GM12878 (cell line): Measurements from ENCODE around the gene USB1. TPM values are rescaled to one million over a fixed set of nuclear protein-coding genes. Genes with fewer than 3 reads are reported as not detected.

Experiments used
- ATAC-seq: fragments of 200-7000 bp; cut with Tn5 transposase; 3 replicates; pipeline ENCODE4 v1.9.1; 2020; ENCODE audit warnings: mild to moderate bottlenecking, moderate library complexity
- BruUV-seq: library from RNA; stranded (reverse); fragments of 400-500 nt; replicated peaks from 2 replicates; lab custom pipeline; 2021; lab: Mats Ljungman, UMichigan
- CTCF ChIA-PET: fragments of 300-600 bp; sonication (Branson Sonifier 250); formaldehyde crosslinking; extraction: SDS; loops from one replicate; lab custom pipeline; 2021; ENCODE audit warnings: inconsistent platforms; lab: Yijun Ruan, JAX
- POLR2A ChIA-PET: fragments of 350-600 bp; formaldehyde crosslinking; extraction: SDS; loops from one replicate; lab custom pipeline; 2021; ENCODE audit warnings: inconsistent platforms; lab: Charles Lee
- RAD21 ChIA-PET: fragments of 300-600 bp; sonication (Branson Sonifier 250); formaldehyde crosslinking; loops from one replicate; lab custom pipeline; 2023; ENCODE audit warnings: antibody characterized with exemption; ENCODE audit not compliant: unreplicated experiment; lab: Charles Lee
- SMC1A ChIA-PET: fragments of 300-600 bp; sonication (Branson Sonifier 250); formaldehyde crosslinking; loops from one replicate; lab custom pipeline; 2023; ENCODE audit not compliant: unreplicated experiment, uncharacterized antibody; lab: Charles Lee
- DNase-seq: peaks from one replicate; pipeline ENCODE4 v3.0.0-alpha.2; 2011; ENCODE audit warnings: low read depth, low spot score
- FAIRE-seq: peaks from 3 replicates; lab custom pipeline; 2011; peaks lifted over from hg19 to GRCh38; lab: Jason Lieb, UNC
- H2AFZ ChIP-seq: 2 replicates; pipeline ENCODE4 v1.6.0; 2011; ENCODE audit warnings: low read depth, low read length, control low read depth; ENCODE audit not compliant: control insufficient read depth
- H3K27ac ChIP-seq: 2 replicates; pipeline ENCODE4 v1.5.1; 2011; ENCODE audit warnings: control low read depth; ENCODE audit not compliant: control insufficient read depth, insufficient read depth
- H3K27me3 ChIP-seq, 2 experiments: replicated peaks in 1 of 2; 2 replicates each; pipeline versions ENCODE4 v1.6.0 to v1.6.1; 2011; ENCODE audit warnings: low read length in 1 of 2; ENCODE audit not compliant: control insufficient read depth in 2 of 2, insufficient read depth in 2 of 2
- H3K36me3 ChIP-seq, 2 experiments: 2 replicates each; pipeline ENCODE4 v1.5.1; 2011; ENCODE audit warnings: low read length in 1 of 2; ENCODE audit not compliant: control insufficient read depth in 2 of 2, insufficient read depth in 2 of 2
- H3K4me1 ChIP-seq: 2 replicates; pipeline ENCODE4 v1.6.1; 2011; ENCODE audit warnings: mild to moderate bottlenecking, low read length, moderate library complexity, mixed read lengths; ENCODE audit not compliant: control insufficient read depth, insufficient read depth
- H3K4me2 ChIP-seq: 2 replicates; pipeline ENCODE4 v1.6.0; 2011; ENCODE audit warnings: control low read depth; ENCODE audit not compliant: control insufficient read depth, insufficient read depth
- H3K4me3 ChIP-seq: fragments of 200-600 bp; sonication (generic); 2 replicates; pipeline ENCODE4 v1.5.1; 2016
- H3K79me2 ChIP-seq: 2 replicates; pipeline ENCODE4 v1.6.0; 2011; ENCODE audit warnings: low read length; ENCODE audit not compliant: control insufficient read depth, insufficient read depth
- H3K9ac ChIP-seq: 2 replicates; pipeline ENCODE4 v1.8.0; 2011; ENCODE audit warnings: low read length, control low read depth, mixed read lengths; ENCODE audit not compliant: control insufficient read depth, insufficient read depth
- H3K9me3 ChIP-seq: replicated peaks from 3 replicates; pipeline ENCODE4 v1.5.1; 2011; ENCODE audit warnings: mild to moderate bottlenecking, low read length; ENCODE audit not compliant: control insufficient read depth, insufficient read depth
- H4K20me1 ChIP-seq: 2 replicates; pipeline ENCODE4 v1.6.0; 2011; ENCODE audit not compliant: control insufficient read depth, insufficient read depth
- ATF2 ChIP-seq: IDR thresholded peaks from 2 replicates; pipeline ENCODE4 v1.6.1; 2012; ENCODE audit warnings: low read length, inconsistent platforms
- BMI1 ChIP-seq: fragments of 450-650 bp; IDR thresholded peaks from 2 replicates; pipeline ENCODE4 v1.6.1; 2016; ENCODE audit warnings: mild to moderate bottlenecking, moderate library complexity, borderline replicate concordance
- CBFB ChIP-seq: IDR thresholded peaks from 2 replicates; pipeline ENCODE4 v1.6.1; 2016; ENCODE audit warnings: antibody characterized with exemption, low read depth
- EP300 ChIP-seq, 2 experiments: fragments of 150-350 bp in 1 of 2; IDR thresholded peaks; 2 replicates each; pipeline ENCODE4 v1.6.1; 2011 to 2012; ENCODE audit warnings: low read depth in 2 of 2, low read length in 2 of 2, borderline replicate concordance in 1 of 2, improper control_type of control experiment in 1 of 2, inconsistent platforms in 1 of 2; ENCODE audit not compliant: control insufficient read depth in 1 of 2
- HDAC6 ChIP-seq: fragments of 200-600 bp; sonication (generic); IDR thresholded peaks from one replicate; pipeline ENCODE4 v1.8.0; 2017; ENCODE audit warnings: antibody characterized with exemption; ENCODE audit not compliant: unreplicated experiment
- HDGF ChIP-seq: fragments of 450-650 bp; IDR thresholded peaks from 2 replicates; pipeline ENCODE4 v1.6.1; 2016; ENCODE audit warnings: antibody characterized with exemption
- KAT2A ChIP-seq: conservative IDR thresholded peaks from 2 replicates; pipeline ENCODE4 v1.6.1; 2011; ENCODE audit warnings: low read depth, low read length; ENCODE audit not compliant: control insufficient read depth
- NBN ChIP-seq: fragments of 450-650 bp; IDR thresholded peaks from 2 replicates; pipeline ENCODE4 v1.6.1; 2016
- NR2C1 ChIP-seq: fragments of 450-650 bp; IDR thresholded peaks from 2 replicates; pipeline ENCODE4 v1.6.1; 2017; ENCODE audit warnings: antibody characterized with exemption, mild to moderate bottlenecking, moderate library complexity
- NRF1 ChIP-seq: conservative IDR thresholded peaks from 2 replicates; pipeline ENCODE4 v1.6.1; 2011; ENCODE audit warnings: mild to moderate bottlenecking, low read depth, low read length, improper control_type of control experiment
- PAX8 ChIP-seq: fragments of 450-650 bp; IDR thresholded peaks from 2 replicates; pipeline ENCODE4 v1.6.1; 2017; ENCODE audit warnings: mild to moderate bottlenecking, moderate library complexity
- PML ChIP-seq: IDR thresholded peaks from 2 replicates; pipeline ENCODE4 v1.6.1; 2012; ENCODE audit warnings: low read length, inconsistent platforms
- RCOR1 ChIP-seq: conservative IDR thresholded peaks from 2 replicates; pipeline ENCODE4 v1.6.1; 2012; ENCODE audit warnings: low read depth, low read length, improper control_type of control experiment
- SMAD5 ChIP-seq: IDR thresholded peaks from 2 replicates; pipeline ENCODE4 v1.6.1; 2016; ENCODE audit warnings: antibody characterized with exemption, low read depth
- SREBF2 ChIP-seq: IDR thresholded peaks from 2 replicates; pipeline ENCODE4 v1.6.1; 2012; ENCODE audit warnings: mild to moderate bottlenecking, low read length
- TCF12 ChIP-seq: IDR thresholded peaks from 2 replicates; pipeline ENCODE4 v1.6.1; 2011; ENCODE audit warnings: low read depth, mild to moderate bottlenecking, low read length
- ZBED1 ChIP-seq: IDR thresholded peaks from 2 replicates; pipeline ENCODE4 v1.6.1; 2016; ENCODE audit warnings: borderline replicate concordance
- WGBS: methylation state at CpG from one replicate; pipeline ENCODE4 v1.1.6; 2016; ENCODE audit warnings: low lambda C conversion rate; ENCODE audit not compliant: insufficient replicate concordance, insufficient coverage; ENCODE audit errors: missing lambda C conversion rate; 5-methylcytosine and 5-hydroxymethylcytosine counted together
- in situ Hi-C: fragments of 300-500 bp; cut with MboI; formaldehyde crosslinking; loops from 9 replicates; pipeline ENCODE4 v1.14.3; 2018; ENCODE audit warnings: mixed read lengths
- intact Hi-C: fragments of 100-400 bp; cut with micrococcal nuclease; formaldehyde crosslinking; loops from one replicate; pipeline ENCODE4 v1.14.2; 2022; ENCODE audit not compliant: unreplicated experiment
- polyA plus RNA-seq, 11 experiments: library from polyadenylated mRNA; depleted of rRNA in 4 of 11; unstranded in 6 of 11; stranded (reverse) in 5 of 11; fragments of >200 nt; fragmentation: Nextera tagmentation in 4 of 11; fragmentation: Illumina TruSeq in 1 of 11; extraction: Ambion mirVana in 4 of 11; extraction: Trizol in 1 of 11; gene quantifications; 1 replicate in 1 of 11; 2 replicates in 10 of 11; pipeline versions ENCODE4 v1.2.1 to v1.2.3, GENCODE V29; 2011 to 2016; ENCODE audit warnings: inconsistent platforms in 2 of 11, missing spikeins in 2 of 11, low read depth in 1 of 11
- total RNA-seq, 4 experiments: library from RNA; depleted of rRNA in 3 of 4; stranded (reverse); fragments of >200 nt in 3 of 4; fragmentation: Illumina TruSeq in 1 of 4; extraction: Trizol in 1 of 4; gene quantifications; 2 replicates each; pipeline versions ENCODE4 v1.2.1 to v1.2.3, GENCODE V29; 2013 to 2021
- TF ChIP-seq, protein P1 (sequence below): fragments of 450-650 bp; IDR thresholded peaks from 2 replicates; pipeline ENCODE4 v1.6.1; 2018; ENCODE audit warnings: mild to moderate bottlenecking, low read depth, moderate library complexity; ENCODE audit not compliant: partially characterized antibody
- TF ChIP-seq, protein P2 (sequence below): IDR thresholded peaks from 2 replicates; pipeline ENCODE4 v1.6.1; 2012; ENCODE audit warnings: low read depth, low read length, improper control_type of control experiment
- TF ChIP-seq, protein P3 (sequence below): fragments of 450-650 bp; IDR thresholded peaks from 2 replicates; pipeline ENCODE4 v1.6.1; 2017; ENCODE audit warnings: mild to moderate bottlenecking, low read depth, inconsistent platforms; ENCODE audit not compliant: poor library complexity, severe bottlenecking

USB1 gene
- total and polyA plus RNA-seq, 10 of the 15 experiments (the other 5 are each of a cell fraction or from before 2014, with no cell fraction given), result 7.9 to 72.2 (median 41.6) TPM

GRCh38 chr16:57966204-57966771 is 34.9 kb upstream of the USB1 start:
- Histone ChIP-seq H3K36me3 (no peaks in the 10 kb centered on the region), H3K27me3 (no peaks in the 10 kb centered on the region; a peak in 2 of 4 replicates), H3K9me3 (no peaks in the 10 kb centered on the region), H3K4me2 (no peak overlapping the region), H3K79me2 (no peaks in the 10 kb centered on the region), H3K9ac (no peak overlapping the region), H2AFZ (no peak overlapping the region), H4K20me1 (no peaks in the 10 kb centered on the region), H3K4me1 (no peaks in the 10 kb centered on the region), H3K4me3 (no peak overlapping the region), H3K27ac (no peak overlapping the region)
- ChIA-PET SMC1A (interaction anchor here (1.0 kb wide), 1 partner anchor 369 kb away, joined by 3 read pairs; no protein-coding TSS in a partner anchor), POLR2A (interaction anchor here (0.6 kb wide), 1 partner anchor 19 kb away, joined by 3 read pairs; no protein-coding TSS in a partner anchor), RAD21 (no interaction called here), CTCF (interaction anchor here (1.1 to 1.2 kb wide), 2 partner anchors 10 to 35 kb away, joined by 3 read pairs; no protein-coding TSS in a partner anchor)
- TF ChIP-seq SMAD5 (no peak), ATF2 (no peak), KAT2A (no peak), HDAC6 (no peak), SREBF2 (no peak), NR2C1 (no peak), PAX8 (no peak), ZBED1 (no peak), NBN (no peak), HDGF (no peak), EP300 (IDR thresholded peaks at IDR 0.05; ENCODE audit: borderline replicate concordance in 1 of 2, control insufficient read depth in 1 of 2, low read depth in 2 of 2, low read length in 2 of 2) (no peak), NRF1 (no peak), CBFB (no peak), RCOR1 (no peak), TCF12 (no peak), PML (no peak), BMI1 (no peak)
- TF ChIP-seq, protein P1, sequence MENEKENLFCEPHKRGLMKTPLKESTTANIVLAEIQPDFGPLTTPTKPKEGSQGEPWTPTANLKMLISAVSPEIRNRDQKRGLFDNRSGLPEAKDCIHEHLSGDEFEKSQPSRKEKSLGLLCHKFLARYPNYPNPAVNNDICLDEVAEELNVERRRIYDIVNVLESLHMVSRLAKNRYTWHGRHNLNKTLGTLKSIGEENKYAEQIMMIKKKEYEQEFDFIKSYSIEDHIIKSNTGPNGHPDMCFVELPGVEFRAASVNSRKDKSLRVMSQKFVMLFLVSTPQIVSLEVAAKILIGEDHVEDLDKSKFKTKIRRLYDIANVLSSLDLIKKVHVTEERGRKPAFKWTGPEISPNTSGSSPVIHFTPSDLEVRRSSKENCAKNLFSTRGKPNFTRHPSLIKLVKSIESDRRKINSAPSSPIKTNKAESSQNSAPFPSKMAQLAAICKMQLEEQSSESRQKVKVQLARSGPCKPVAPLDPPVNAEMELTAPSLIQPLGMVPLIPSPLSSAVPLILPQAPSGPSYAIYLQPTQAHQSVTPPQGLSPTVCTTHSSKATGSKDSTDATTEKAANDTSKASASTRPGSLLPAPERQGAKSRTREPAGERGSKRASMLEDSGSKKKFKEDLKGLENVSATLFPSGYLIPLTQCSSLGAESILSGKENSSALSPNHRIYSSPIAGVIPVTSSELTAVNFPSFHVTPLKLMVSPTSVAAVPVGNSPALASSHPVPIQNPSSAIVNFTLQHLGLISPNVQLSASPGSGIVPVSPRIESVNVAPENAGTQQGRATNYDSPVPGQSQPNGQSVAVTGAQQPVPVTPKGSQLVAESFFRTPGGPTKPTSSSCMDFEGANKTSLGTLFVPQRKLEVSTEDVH, result no peak
- TF ChIP-seq, protein P2, sequence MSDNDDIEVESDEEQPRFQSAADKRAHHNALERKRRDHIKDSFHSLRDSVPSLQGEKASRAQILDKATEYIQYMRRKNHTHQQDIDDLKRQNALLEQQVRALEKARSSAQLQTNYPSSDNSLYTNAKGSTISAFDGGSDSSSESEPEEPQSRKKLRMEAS, result no peak
- TF ChIP-seq, protein P3, sequence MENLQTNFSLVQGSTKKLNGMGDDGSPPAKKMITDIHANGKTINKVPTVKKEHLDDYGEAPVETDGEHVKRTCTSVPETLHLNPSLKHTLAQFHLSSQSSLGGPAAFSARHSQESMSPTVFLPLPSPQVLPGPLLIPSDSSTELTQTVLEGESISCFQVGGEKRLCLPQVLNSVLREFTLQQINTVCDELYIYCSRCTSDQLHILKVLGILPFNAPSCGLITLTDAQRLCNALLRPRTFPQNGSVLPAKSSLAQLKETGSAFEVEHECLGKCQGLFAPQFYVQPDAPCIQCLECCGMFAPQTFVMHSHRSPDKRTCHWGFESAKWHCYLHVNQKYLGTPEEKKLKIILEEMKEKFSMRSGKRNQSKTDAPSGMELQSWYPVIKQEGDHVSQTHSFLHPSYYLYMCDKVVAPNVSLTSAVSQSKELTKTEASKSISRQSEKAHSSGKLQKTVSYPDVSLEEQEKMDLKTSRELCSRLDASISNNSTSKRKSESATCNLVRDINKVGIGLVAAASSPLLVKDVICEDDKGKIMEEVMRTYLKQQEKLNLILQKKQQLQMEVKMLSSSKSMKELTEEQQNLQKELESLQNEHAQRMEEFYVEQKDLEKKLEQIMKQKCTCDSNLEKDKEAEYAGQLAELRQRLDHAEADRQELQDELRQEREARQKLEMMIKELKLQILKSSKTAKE, result no peak
- 9% methylated on average over 4 of the region's 4 CpGs for WGBS
- ATAC-seq, result no peak
- no peak for FAIRE-seq
- in situ Hi-C loops, result no loop called here
- no TSS peak for BruUV-seq
- no peak for DNase-seq
- intact Hi-C loops, result no loop called here
